Measurements from ENCODE around the gene LINGO3. TPM values are rescaled to one million over a fixed set of nuclear protein-coding genes. Genes with fewer than 3 reads are reported as not detected.

LINGO3 gene
- total and polyA plus RNA-seq, 10 donors: 0.26 to 2.6 (median 0.76) TPM

GRCh38 chr19:2312820-2313501 is 5.0 kb upstream of the LINGO3 start:
- DNase-seq: no peak
- Histone ChIP-seq H3K27ac (no peak overlapping the region), H3K4me3 (no peak overlapping the region), H3K4me1 (peaks cover 5 to 54% (median 25%) of the 10 kb centered on the region in 6 donors), H3K9me3 (peaks cover 0 to 16% (median 13%) of the 10 kb centered on the region in 8 donors), H3K36me3 (no peaks in the 10 kb centered on the region), H3K27me3 (replicated peaks in 1 of 7) (peaks cover 0 to 61% (median 31%) of the 10 kb centered on the region in 7 donors)
- TF ChIP-seq POLR2AphosphoS5 (IDR thresholded peaks at IDR 0.05) (no peak), CTCF (IDR thresholded peaks at IDR 0.05 in 8 of 11, conservative IDR thresholded peaks at IDR 0.05 in 3 of 11) (no peak)
- intact Hi-C loops (cut with DNase I; ENCODE audit: low total_unique reads): no loop called here
- 32 to 53% (median 39%) methylated on average over 10 to 28 of the region's 28 CpGs for WGBS, 5 donors

DNA sequence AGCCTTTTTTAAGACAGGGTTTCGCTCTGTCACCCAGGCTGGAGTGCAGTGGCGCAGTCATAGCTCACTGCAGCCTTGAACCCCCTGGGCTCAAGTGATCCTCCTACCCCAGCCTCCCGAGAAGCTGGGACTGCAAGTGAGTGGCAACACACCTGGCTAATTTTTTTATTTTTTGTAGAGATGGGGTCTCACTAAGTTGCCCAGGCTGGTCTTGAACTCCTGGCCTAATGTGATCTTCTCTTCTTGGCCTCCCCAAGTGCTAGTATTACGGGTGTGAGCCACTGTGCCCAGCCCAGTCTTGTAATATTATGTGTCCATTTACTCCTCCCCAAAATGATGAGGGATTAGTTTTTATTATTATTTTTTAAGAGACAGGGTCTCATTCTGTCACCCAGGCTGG is 3.1 kb upstream of the LINGO3 start:
- Histone ChIP-seq H3K27me3 (replicated peaks in 1 of 7) (peaks cover 0 to 79% (median 48%) of the 10 kb centered on the region in 7 donors), H3K4me3 (no peak overlapping the region), H3K4me1 (peaks cover 1 to 49% (median 21%) of the 10 kb centered on the region in 6 donors), H3K36me3 (no peaks in the 10 kb centered on the region), H3K9me3 (peaks cover 0 to 16% (median 13%) of the 10 kb centered on the region in 8 donors), H3K27ac (no peak overlapping the region)
- no peak for TF ChIP-seq POLR2A (IDR thresholded peaks at IDR 0.05)
- no peak for TF ChIP-seq POLR2AphosphoS5 (IDR thresholded peaks at IDR 0.05)
- no peak for DNase-seq
- WGBS, 5 donors: 89 to 98% (median 94%) methylated on average over 4 of the region's 4 CpGs
- intact Hi-C loops (cut with DNase I; ENCODE audit: low total_unique reads): no loop called here

DNA sequence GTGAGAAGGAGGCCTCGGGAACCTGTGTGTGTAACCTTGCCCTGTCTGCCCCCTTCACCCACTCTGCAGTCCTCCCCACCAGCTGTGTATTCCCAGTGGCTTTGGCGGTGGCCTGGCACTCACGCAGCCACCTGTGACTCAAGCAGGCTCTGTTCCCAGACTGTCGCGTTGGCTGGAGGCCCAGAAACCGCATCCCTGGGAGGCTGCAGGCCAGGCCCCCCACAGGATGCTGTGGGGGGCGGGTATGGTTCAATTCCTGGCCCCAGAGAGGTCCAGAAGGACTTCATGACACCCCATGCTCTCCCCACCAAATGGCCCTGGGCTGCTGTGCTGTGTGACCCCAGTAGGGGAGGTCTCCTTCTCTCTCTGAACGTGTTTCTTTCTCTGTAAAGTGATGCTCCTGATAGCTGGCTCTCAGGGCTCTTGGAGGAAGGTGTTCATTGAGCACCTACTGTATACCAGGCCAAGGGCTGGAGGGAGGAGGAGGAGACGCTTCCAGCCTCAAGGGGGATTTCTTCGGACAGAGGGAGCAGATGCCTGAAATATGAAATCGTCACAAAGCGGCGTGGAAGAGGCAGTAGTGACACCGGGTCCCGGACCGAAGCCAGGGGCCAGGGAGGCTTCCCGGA is 1.9 kb upstream of the LINGO3 start:
- no peak for DNase-seq
- H3K9me3 ChIP-seq: peaks cover 0 to 7% (median 4%) of the 10 kb centered on the region in 8 donors
- H3K27ac ChIP-seq: no peak overlapping the region
- peaks cover 0 to 40% (median 13%) of the 10 kb centered on the region in 6 donors for H3K4me1 ChIP-seq
- H3K4me3 ChIP-seq: no peak overlapping the region
- WGBS, 5 donors: 48 to 88% (median 52%) methylated on average over 10 to 17 of the region's 17 CpGs
- H3K36me3 ChIP-seq: no peaks in the 10 kb centered on the region
- peaks cover 0 to 92% (median 48%) of the 10 kb centered on the region in 7 donors for H3K27me3 ChIP-seq (replicated peaks in 1 of 7)
- TF ChIP-seq POLR2A (IDR thresholded peaks at IDR 0.05) (no peak), CTCF (IDR thresholded peaks at IDR 0.05 in 8 of 11, conservative IDR thresholded peaks at IDR 0.05 in 3 of 11) (no peak), POLR2AphosphoS5 (IDR thresholded peaks at IDR 0.05) (no peak)
- intact Hi-C loops (cut with DNase I; ENCODE audit: low total_unique reads): no loop called here

DNA sequence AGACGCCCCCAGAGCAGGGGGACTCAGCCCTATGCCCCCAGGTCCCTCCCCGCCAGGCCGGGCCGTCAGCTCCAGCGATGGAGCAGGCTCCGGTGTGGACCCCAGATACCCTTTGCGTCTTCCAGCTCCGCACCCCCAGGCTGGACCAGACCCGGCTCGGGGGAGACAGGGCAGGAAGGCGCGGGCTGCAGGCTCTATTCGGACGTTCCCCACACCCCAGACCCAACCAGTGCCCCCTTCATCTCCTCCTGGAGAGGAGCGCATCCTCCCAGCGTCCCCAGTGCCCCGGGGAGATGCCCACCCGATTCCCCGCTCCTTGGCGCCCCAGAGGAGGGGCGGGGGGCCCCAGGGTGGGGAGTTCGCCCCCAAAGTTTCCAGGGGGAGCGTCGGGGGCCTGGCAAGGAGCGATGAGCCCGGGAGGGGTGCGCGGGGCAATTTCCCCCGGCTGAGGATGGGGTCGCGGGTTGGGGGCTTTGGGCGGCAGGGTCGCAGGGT is 389 bp downstream of the LINGO3 start:
- 16 to 29% (median 24%) methylated on average over 12 to 33 of the region's 33 CpGs for WGBS, 5 donors
- TF ChIP-seq CTCF (IDR thresholded peaks at IDR 0.05 in 8 of 11, conservative IDR thresholded peaks at IDR 0.05 in 3 of 11) (no peak), POLR2AphosphoS5 (IDR thresholded peaks at IDR 0.05) (peak in 1 of 3 donors; percentile 47)
- intact Hi-C loops (cut with DNase I; ENCODE audit: low total_unique reads): no loop called here
- no peaks in the 10 kb centered on the region for H3K9me3 ChIP-seq
- DNase-seq: no peak
- H3K36me3 ChIP-seq: no peaks in the 10 kb centered on the region
- H3K27me3 ChIP-seq (replicated peaks in 1 of 7): peaks cover 0 to 93% (median 47%) of the 10 kb centered on the region in 7 donors
- H3K4me1 ChIP-seq: peaks cover 3 to 53% (median 27%) of the 10 kb centered on the region in 6 donors
- H3K4me3 ChIP-seq: peak overlapping the region in 3 of 8 donors; percentile 15 to 60 (median 19)
- H3K27ac ChIP-seq: no peak overlapping the region

Data from spleen (tissue), 11 donors.